SK-N-MC (cell line): Measurements from ENCODE around the gene IST1.
"Not testable (repeated sequence)": the region's sequence is repeated elsewhere in the genome, so short reads cannot be mapped to it uniquely, and the experiment has no call there.

ENCODE experiments used
- DNase-seq: peaks from one replicate; pipeline ENCODE4 v3.0.0-alpha.2; 2011; ENCODE audit warnings: low read depth, low spot score
- H3K27ac ChIP-seq: fragments of 200-600 bp; sonication (generic); 2 replicates; pipeline ENCODE4 v1.5.1; 2016; ENCODE audit warnings: mixed run types
- H3K36me3 ChIP-seq: fragments of 200-600 bp; sonication (generic); 2 replicates; pipeline ENCODE4 v1.6.1; 2017; ENCODE audit warnings: antibody characterized with exemption, low read length, mixed read lengths; ENCODE audit not compliant: insufficient read depth
- H3K4me3 ChIP-seq: fragments of 200-600 bp; sonication (generic); 2 replicates; pipeline ENCODE4 v1.5.1; 2016
- H3K9ac ChIP-seq: fragments of 200-600 bp; sonication (generic); 2 replicates; pipeline ENCODE4 v1.8.0; 2017; ENCODE audit warnings: mixed run types, mixed read lengths; ENCODE audit not compliant: insufficient read length
- H3K9me3 ChIP-seq: fragments of 200-600 bp; sonication (generic); 2 replicates; pipeline ENCODE4 v1.6.1; 2017; ENCODE audit warnings: low read depth, mild to moderate bottlenecking, antibody characterized with exemption, low read length, moderate library complexity, mixed read lengths
- EZH2 ChIP-seq: fragments of 200-600 bp; sonication (generic); IDR thresholded peaks from one replicate; pipeline ENCODE4 v1.6.1; 2017; ENCODE audit warnings: antibody characterized with exemption
- FOXP2 ChIP-seq: optimal IDR thresholded peaks from 2 replicates; pipeline ENCODE3; 2011; ENCODE audit warnings: mild to moderate bottlenecking, moderate library complexity; ENCODE audit not compliant: insufficient read depth; ENCODE audit errors: extremely low read length, control extremely low read depth
- POLR2AphosphoS5 ChIP-seq: IDR thresholded peaks from 2 replicates; pipeline ENCODE4 v1.6.1; 2012; ENCODE audit warnings: mild to moderate bottlenecking, low read depth, low read length, borderline replicate concordance

The IST1 gene

DNA sequence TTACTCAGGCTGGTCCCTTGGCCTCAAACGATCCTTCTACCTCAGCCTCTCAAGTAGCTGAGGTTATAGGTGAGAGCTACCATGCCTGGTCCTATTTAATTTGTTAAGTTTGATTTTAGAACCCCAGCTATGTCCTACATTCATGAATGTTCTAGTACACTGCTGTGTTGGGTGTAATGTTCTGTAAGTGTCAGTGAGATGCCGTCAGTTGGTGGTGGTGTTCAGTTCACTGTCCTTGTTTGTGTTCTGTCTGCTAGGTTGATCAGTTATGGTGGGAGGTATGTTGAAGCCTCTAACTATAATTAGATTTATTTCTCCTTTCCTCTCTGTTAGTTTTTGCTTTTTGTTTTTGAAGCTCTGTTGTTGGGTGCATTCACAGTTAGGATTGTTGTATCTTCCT, 8.3 kb downstream of the IST1 start:
- TF ChIP-seq POLR2AphosphoS5 = no peak
- DNase-seq = no peak
- Histone ChIP-seq H3K27ac (no peak overlapping the region), H3K4me3 (no peak overlapping the region), H3K9me3 (no peaks in the 10 kb centered on the region), H3K36me3 (peaks cover 12% of the 10 kb centered on the region; the same call in 1 of the 2 replicates), H3K9ac (no peak overlapping the region)

GRCh38 chr16:71904239-71904638, 8.9 kb downstream of the IST1 start:
- H3K27ac ChIP-seq = no peak overlapping the region
- H3K4me3 ChIP-seq = no peak overlapping the region
- no peak for TF ChIP-seq FOXP2
- no peak for TF ChIP-seq EZH2
- no peak for TF ChIP-seq POLR2AphosphoS5
- no peaks in the 10 kb centered on the region for H3K9me3 ChIP-seq
- no peak overlapping the region for H3K9ac ChIP-seq
- no peak for DNase-seq
- peaks cover 19% of the 10 kb centered on the region for H3K36me3 ChIP-seq

DNA sequence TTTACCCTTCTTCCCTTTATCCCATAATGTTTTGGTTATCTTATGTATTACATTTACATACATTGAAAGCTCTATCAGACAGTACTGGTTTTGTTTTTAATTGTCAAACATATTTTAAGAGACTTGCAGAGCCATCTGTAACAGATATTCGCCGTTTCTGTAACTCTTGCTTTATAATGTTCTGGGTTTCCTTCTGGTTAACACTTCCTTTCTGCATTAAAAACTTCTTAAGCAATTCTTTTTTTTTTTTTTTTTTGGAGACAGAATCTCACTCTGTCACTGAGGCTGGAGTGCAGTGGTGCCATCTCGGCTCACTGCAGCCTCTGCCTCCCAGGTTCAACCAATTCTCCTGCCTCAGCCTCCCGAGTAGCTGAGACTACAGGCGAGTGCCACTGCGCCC, 10.4 kb downstream of the IST1 start:
- not testable (repeated sequence) for H3K4me3 ChIP-seq, DNase-seq

GRCh38 chr16:71911121-71911520, 15.8 kb downstream of the IST1 start:
- Histone ChIP-seq H3K4me3 (no peak overlapping the region), H3K9me3 (no peaks in the 10 kb centered on the region), H3K36me3 (peaks cover 38% of the 10 kb centered on the region), H3K27ac (no peak overlapping the region), H3K9ac (no peak overlapping the region)
- TF ChIP-seq EZH2 = no peak
- TF ChIP-seq FOXP2 = no peak
- no peak for TF ChIP-seq POLR2AphosphoS5
- no peak for DNase-seq

More for the DNA sequence above, 10.4 kb downstream of the IST1 start:
- not testable (repeated sequence) for H3K9me3 ChIP-seq, H3K27ac ChIP-seq, H3K9ac ChIP-seq
- peaks cover 28% of the 10 kb centered on the region for H3K36me3 ChIP-seq

- Histone ChIP-seq H3K36me3 (peaks cover 54% of the 10 kb centered on the region), H3K27ac (no peak overlapping the region), H3K9me3 (no peaks in the 10 kb centered on the region), H3K9ac (no peak overlapping the region), H3K4me3 (no peak overlapping the region)
- no peak for DNase-seq
- TF ChIP-seq FOXP2 = no peak
Measured at GRCh38 chr16:71912534-71913275, 17.4 kb downstream of the IST1 start.

DNA sequence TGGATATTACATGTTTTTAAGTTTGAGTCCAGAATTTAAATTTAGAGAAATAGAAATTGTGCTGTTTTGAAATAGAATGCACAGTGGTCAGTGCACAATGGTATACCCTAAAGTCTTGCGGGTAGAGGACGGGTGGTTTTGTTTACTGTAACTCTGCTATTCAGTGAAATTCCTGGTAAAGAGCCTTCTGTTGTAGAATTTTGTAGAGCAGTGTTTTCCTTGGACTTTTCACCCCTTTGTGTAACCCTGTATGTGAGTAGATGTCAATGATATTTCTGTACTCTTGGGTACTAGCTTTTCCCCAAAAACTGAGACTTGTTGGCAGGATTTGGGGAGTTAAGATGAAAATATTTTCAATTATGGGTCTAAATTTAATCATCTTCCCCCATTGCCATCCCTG, 19.5 kb downstream of the IST1 start:
- Histone ChIP-seq H3K9me3 (no peaks in the 10 kb centered on the region), H3K36me3 (peaks cover 59% of the 10 kb centered on the region), H3K9ac (no peak overlapping the region), H3K27ac (no peak overlapping the region), H3K4me3 (no peak overlapping the region)
- TF ChIP-seq EZH2 (no peak), FOXP2 (no peak), POLR2AphosphoS5 (no peak)
- DNase-seq = no peak

DNA sequence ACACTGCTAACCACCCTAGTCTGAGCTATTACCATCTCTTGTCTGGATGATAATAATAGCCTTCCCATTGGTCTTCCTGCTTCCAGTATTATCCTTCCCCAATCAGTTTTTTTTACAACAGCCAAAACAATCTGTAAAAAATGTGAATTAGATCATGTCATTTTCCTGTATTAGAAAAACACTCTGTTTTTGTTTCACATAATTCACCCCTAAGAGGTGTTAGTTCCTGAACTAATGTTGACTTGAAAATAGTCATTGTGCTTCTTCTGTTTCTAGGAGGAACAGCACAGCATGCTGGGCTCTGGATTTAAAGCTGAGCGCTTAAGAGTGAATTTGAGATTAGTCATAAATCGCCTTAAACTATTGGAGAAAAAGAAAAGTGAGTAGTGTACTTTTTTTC, 20.0 kb downstream of the IST1 start:
- H3K9ac ChIP-seq = no peak overlapping the region
- H3K36me3 ChIP-seq = peaks cover 61% of the 10 kb centered on the region
- TF ChIP-seq FOXP2 = no peak
- TF ChIP-seq EZH2 = no peak
- no peak for TF ChIP-seq POLR2AphosphoS5
- no peak overlapping the region for H3K27ac ChIP-seq
- DNase-seq = no peak
- no peaks in the 10 kb centered on the region for H3K9me3 ChIP-seq
- H3K4me3 ChIP-seq = no peak overlapping the region

DNA sequence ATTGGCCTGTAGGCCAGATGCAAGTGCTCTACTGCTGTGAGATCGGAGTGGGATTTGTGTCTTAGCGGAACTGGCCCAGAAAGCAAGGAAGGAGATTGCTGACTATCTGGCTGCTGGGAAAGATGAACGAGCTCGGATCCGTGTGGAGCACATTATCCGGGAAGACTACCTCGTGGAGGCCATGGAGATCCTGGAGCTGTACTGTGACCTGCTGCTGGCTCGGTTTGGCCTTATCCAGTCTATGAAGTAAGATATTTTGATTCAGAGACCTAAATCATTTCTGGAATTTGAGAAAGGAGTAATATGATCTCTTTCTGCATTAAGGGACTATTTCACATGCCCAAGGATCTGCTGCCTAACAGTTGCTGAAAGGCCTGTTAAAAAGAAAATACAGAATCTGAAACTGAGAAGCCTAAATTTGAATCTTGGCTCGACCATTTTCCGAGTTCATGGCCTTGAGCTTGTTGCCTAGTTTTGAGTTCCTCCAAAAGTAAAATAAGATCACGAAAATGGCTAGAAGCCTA, 21.1 kb downstream of the IST1 start:
- TF ChIP-seq EZH2 = no peak
- no peak for TF ChIP-seq FOXP2
- no peak for TF ChIP-seq POLR2AphosphoS5
- Histone ChIP-seq H3K36me3 (peaks cover 72% of the 10 kb centered on the region), H3K9ac (no peak overlapping the region), H3K4me3 (no peak overlapping the region), H3K9me3 (no peaks in the 10 kb centered on the region), H3K27ac (no peak overlapping the region)
- DNase-seq = no peak

GRCh38 chr16:71917900-71918299, 22.6 kb downstream of the IST1 start:
- Histone ChIP-seq H3K9me3 (no peaks in the 10 kb centered on the region), H3K4me3 (no peak overlapping the region), H3K27ac (no peak overlapping the region), H3K36me3 (peaks cover 82% of the 10 kb centered on the region), H3K9ac (no peak overlapping the region)
- TF ChIP-seq POLR2AphosphoS5 = no peak
- no peak for TF ChIP-seq EZH2
- no peak for TF ChIP-seq FOXP2
- DNase-seq = no peak
